CD4-positive, alpha-beta T cell (primary cell): ENCODE data around the gene RLN3. TPM values are rescaled to one million over a fixed set of nuclear protein-coding genes. Genes with fewer than 3 reads are reported as not detected.

ENCODE experiments used
- ATAC-seq: fragments of 200-7000 bp; cut with Tn5 transposase; one replicate; pipeline ENCODE4 v1.10.0; 2022; ENCODE audit warnings: mild to moderate bottlenecking; ENCODE audit not compliant: poor library complexity
- CTCF ChIA-PET: fragments of 350-600 bp; sonication (Branson Sonifier 250); formaldehyde crosslinking; loops from one replicate; lab custom pipeline; 2021; ENCODE audit warnings: antibody characterized with exemption, inconsistent platforms; lab: Charles Lee
- POLR2A ChIA-PET: fragments of 350-600 bp; sonication (Branson Sonifier 250); formaldehyde crosslinking; loops from one replicate; lab custom pipeline; 2021; ENCODE audit warnings: antibody characterized with exemption, inconsistent platforms; lab: Charles Lee
- DNase-seq, 14 experiments: peaks; one replicate each; pipeline ENCODE4 v3.0.0-alpha.2; 2013 to 2020; ENCODE audit warnings: mixed read lengths in 2 of 14
- H3K27ac ChIP-seq, 2 donors: one replicate each; pipeline versions ENCODE4 v1.5.1 to v1.7.0; 2013; ENCODE audit warnings: low read length in 2 of 2, low read depth in 1 of 2, mild to moderate bottlenecking in 1 of 2
- H3K27me3 ChIP-seq, 2 experiments: 1 replicate in 1 of 2; 2 replicates in 1 of 2; pipeline versions ENCODE4 v1.6.1 to v1.7.0; 2013; ENCODE audit warnings: low read length in 2 of 2, control low read depth in 1 of 2, mild to moderate bottlenecking in 1 of 2, moderate library complexity in 1 of 2; ENCODE audit not compliant: insufficient read depth in 2 of 2, control insufficient read depth in 1 of 2
- H3K36me3 ChIP-seq: one replicate; pipeline ENCODE4 v1.6.1; 2013; ENCODE audit warnings: low read length, control low read depth; ENCODE audit not compliant: insufficient read depth
- H3K4me1 ChIP-seq: one replicate; pipeline ENCODE4 v1.6.1; 2013; ENCODE audit warnings: low read length, control low read depth; ENCODE audit not compliant: insufficient read depth
- H3K4me3 ChIP-seq: one replicate; pipeline ENCODE4 v1.5.1; 2013; ENCODE audit warnings: mild to moderate bottlenecking, low read length, moderate library complexity
- H3K9me3 ChIP-seq, 2 experiments: 1 replicate in 1 of 2; 2 replicates in 1 of 2; pipeline versions ENCODE4 v1.6.1 to v1.7.0; 2013; ENCODE audit warnings: low read length in 2 of 2, mild to moderate bottlenecking in 2 of 2, control low read depth in 1 of 2, moderate library complexity in 1 of 2; ENCODE audit not compliant: control insufficient read depth in 1 of 2, insufficient read depth in 1 of 2
- H3K27ac Mint-ChIP-seq: one replicate; pipeline ENCODE4 v1.8.0; 2020; ENCODE audit warnings: mixed read lengths
- H3K27me3 Mint-ChIP-seq: one replicate; pipeline ENCODE4 v1.8.0; 2021; ENCODE audit warnings: mixed read lengths
- H3K36me3 Mint-ChIP-seq: one replicate; pipeline ENCODE4 v1.8.0; 2021; ENCODE audit warnings: low read depth, mixed read lengths
- H3K4me1 Mint-ChIP-seq: one replicate; pipeline ENCODE4 v1.8.0; 2021; ENCODE audit warnings: low read depth, mixed read lengths
- H3K4me3 Mint-ChIP-seq: one replicate; pipeline ENCODE4 v1.8.0; 2020; ENCODE audit warnings: mild to moderate bottlenecking, mixed read lengths
- H3K9me3 Mint-ChIP-seq: one replicate; pipeline ENCODE4 v1.8.0; 2020; ENCODE audit warnings: mixed read lengths
- CTCF ChIP-seq: fragments of 200-600 bp; IDR thresholded peaks from one replicate; pipeline ENCODE4 v1.8.0; 2022; ENCODE audit warnings: antibody characterized with exemption, mild to moderate bottlenecking
- intact Hi-C, 2 experiments: fragments of 100-400 bp; cut with DNase I in 1 of 2; cut with micrococcal nuclease in 1 of 2; formaldehyde crosslinking; loops; one replicate each; pipeline versions ENCODE4 v1.15.1 to v1.9.0; 2023 to 2025; cut with DNase I, micrococcal nuclease
- total RNA-seq, 174 experiments: library from RNA in 2 of 174; stranded (reverse) in 2 of 174; gene quantifications; one replicate each; pipeline ENCODE4 v1.2.3 and lab custom pipeline; 2021 to 2026

Gene RLN3
- total RNA-seq, 2 experiments from 2014 or later, result not detected

GRCh38 chr19:14028901-14029300 is 953 bp downstream of the RLN3 start:
- H3K4me1 Mint-ChIP-seq, result peaks cover 37% of the 10 kb centered on the region
- no peak for TF ChIP-seq CTCF
- H3K36me3 ChIP-seq, result peaks cover 3% of the 10 kb centered on the region
- H3K4me1 ChIP-seq, result peaks cover 48% of the 10 kb centered on the region
- ChIA-PET CTCF (no interaction called here), POLR2A (interaction anchor here (0.7 to 1.2 kb wide), 3 partner anchors 23 to 254 kb away, joined by 3 to 4 read pairs (median 3); partner anchors contain the start of gene RFX1)
- no peaks in the 10 kb centered on the region for H3K27me3 ChIP-seq
- DNase-seq, result no peak
- no peaks in the 10 kb centered on the region for H3K27me3 Mint-ChIP-seq
- H3K27ac Mint-ChIP-seq, result peak overlapping the region; percentile 12
- peak overlapping the region; percentile 60 for H3K4me3 Mint-ChIP-seq
- intact Hi-C loops, result no loop called here
- H3K4me3 ChIP-seq, result no peak overlapping the region
- no peaks in the 10 kb centered on the region for H3K9me3 ChIP-seq
- no peaks in the 10 kb centered on the region for H3K9me3 Mint-ChIP-seq
- H3K27ac ChIP-seq, result no peak overlapping the region
- ATAC-seq, result no peak
- peaks cover 14% of the 10 kb centered on the region for H3K36me3 Mint-ChIP-seq

- DNase-seq (peak in 5 of 14 experiments; percentile 73 to 87 (median 77)), ATAC-seq (peak; percentile 68)
- H3K27ac ChIP-seq, result peak overlapping the region; percentile 93 to 98
- H3K9me3 ChIP-seq, result no peaks in the 10 kb centered on the region
- Mint-ChIP-seq H3K27ac (peak overlapping the region; percentile 94), H3K27me3 (no peaks in the 10 kb centered on the region), H3K4me1 (peaks cover 36% of the 10 kb centered on the region), H3K36me3 (peaks cover 29% of the 10 kb centered on the region), H3K4me3 (peak overlapping the region; percentile 98), H3K9me3 (no peaks in the 10 kb centered on the region)
- no peak for TF ChIP-seq CTCF
- H3K36me3 ChIP-seq, result peaks cover 14% of the 10 kb centered on the region
- peaks cover 55% of the 10 kb centered on the region for H3K4me1 ChIP-seq
- no peaks in the 10 kb centered on the region for H3K27me3 ChIP-seq
- intact Hi-C loops, result loop anchor here (1.0 to 5.0 kb wide), 4 partner anchors 22 to 80 kb away; partner anchors contain the start of gene DCAF15 (in 1 of the 2)
- CTCF ChIA-PET, result interaction anchor here (0.5 to 1.8 kb wide), 18 partner anchors 11 to 750 kb away, joined by 3 to 9 read pairs (median 3); partner anchors contain the start of gene DCAF15
- POLR2A ChIA-PET, result interaction anchor here (0.7 to 3.8 kb wide), 39 partner anchors 10 to 488 kb away, joined by 3 to 117 read pairs (median 5); partner anchors contain the start of genes ASF1B, BRME1, CC2D1A and DCAF15
- H3K4me3 ChIP-seq, result peak overlapping the region; percentile 86
Observed at GRCh38 chr19:14030997-14031718, 3.2 kb downstream of the RLN3 start.

- Mint-ChIP-seq H3K4me3 (peak within 1 kb of the TSS; percentile 98), H3K27me3 (no peaks in the 10 kb centered on the region), H3K4me1 (peaks cover 36% of the 10 kb centered on the region), H3K36me3 (peaks cover 36% of the 10 kb centered on the region), H3K9me3 (no peaks in the 10 kb centered on the region), H3K27ac (peak within 1 kb of the TSS; percentile 94)
- Histone ChIP-seq H3K9me3 (no peaks in the 10 kb centered on the region), H3K36me3 (peaks cover 22% of the 10 kb centered on the region), H3K27ac (peak within 1 kb of the TSS; percentile 93 to 98), H3K27me3 (no peaks in the 10 kb centered on the region), H3K4me3 (peak within 1 kb of the TSS; percentile 86), H3K4me1 (peaks cover 49% of the 10 kb centered on the region)
- CTCF ChIA-PET, result interaction anchor here (0.5 to 1.8 kb wide), 17 partner anchors 11 to 750 kb away, joined by 3 to 9 read pairs (median 3); partner anchors contain the start of gene DCAF15
- peak; percentile 82 for ATAC-seq
- DNase-seq, result peak; percentile 67 to 94 (median 83)
- intact Hi-C loops, result loop anchor here (1.0 to 5.0 kb wide), 6 partner anchors 23 to 152 kb away; partner anchors contain the start of genes DCAF15 (in 1 of the 2) and RFX1 (in 1 of the 2)
- POLR2A ChIA-PET, result interaction anchor here (0.6 to 3.8 kb wide), 42 partner anchors 9 to 487 kb away, joined by 3 to 117 read pairs (median 5); partner anchors contain the start of genes ASF1B, BRME1, CC2D1A and DCAF15
- TF ChIP-seq CTCF, result no peak
Observed at GRCh38 chr19:14031719-14032480, 4.0 kb downstream of the RLN3 start, which contains the start of gene IL27RA. Gene IL27RA (plus strand): TSS chr19:14031762. CDS start chr19:14031873, 111 bp downstream.
